SK-MEL-5 (cell line): ENCODE data around the gene F2R. TPM values are rescaled to one million over a fixed set of nuclear protein-coding genes. Genes with fewer than 3 reads are reported as not detected.

ENCODE experiments used
- DNase-seq: peaks from one replicate; pipeline ENCODE4 v3.0.0-alpha.2; 2016; ENCODE audit warnings: low read depth, low spot score
- in situ Hi-C: cut with HindIII; loops from 2 replicates; pipeline ENCODE4 v1.10.0; 2016; ENCODE audit warnings: low sequenced_read_pairs, high pct_unique_total_duplicates, low pct_unique_long_range_greater_than_20kb
- total RNA-seq: library from RNA; depleted of rRNA; stranded (reverse); fragments of >200 nt; shearing (Covaris generic); gene quantifications from 2 replicates; pipeline ENCODE4 v1.2.3, GENCODE V29; 2014

The F2R gene
- total RNA-seq, 1 experiment from 2014 or later: 7.0 TPM

DNA sequence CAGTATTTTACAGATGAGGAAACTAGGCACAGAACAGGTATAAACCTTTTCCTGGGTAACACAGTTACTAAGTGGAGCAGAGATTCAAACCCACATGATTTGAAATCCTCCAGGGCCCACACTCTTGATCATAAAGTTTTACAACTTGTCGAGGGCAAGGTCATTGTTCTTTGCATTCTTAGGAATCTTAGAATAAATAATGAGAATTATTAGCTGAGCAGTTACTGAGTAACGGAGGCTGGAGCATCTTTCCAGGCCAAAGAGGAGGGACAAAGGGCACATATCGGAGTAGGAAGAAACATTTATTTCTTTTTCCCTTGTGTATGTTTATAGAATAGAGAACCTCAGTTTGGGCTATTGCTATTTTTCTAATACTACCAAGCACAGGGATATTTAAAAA, 27.1 kb upstream of the F2R start:
- in situ Hi-C loops: no loop called here
- DNase-seq: no peak

DNA sequence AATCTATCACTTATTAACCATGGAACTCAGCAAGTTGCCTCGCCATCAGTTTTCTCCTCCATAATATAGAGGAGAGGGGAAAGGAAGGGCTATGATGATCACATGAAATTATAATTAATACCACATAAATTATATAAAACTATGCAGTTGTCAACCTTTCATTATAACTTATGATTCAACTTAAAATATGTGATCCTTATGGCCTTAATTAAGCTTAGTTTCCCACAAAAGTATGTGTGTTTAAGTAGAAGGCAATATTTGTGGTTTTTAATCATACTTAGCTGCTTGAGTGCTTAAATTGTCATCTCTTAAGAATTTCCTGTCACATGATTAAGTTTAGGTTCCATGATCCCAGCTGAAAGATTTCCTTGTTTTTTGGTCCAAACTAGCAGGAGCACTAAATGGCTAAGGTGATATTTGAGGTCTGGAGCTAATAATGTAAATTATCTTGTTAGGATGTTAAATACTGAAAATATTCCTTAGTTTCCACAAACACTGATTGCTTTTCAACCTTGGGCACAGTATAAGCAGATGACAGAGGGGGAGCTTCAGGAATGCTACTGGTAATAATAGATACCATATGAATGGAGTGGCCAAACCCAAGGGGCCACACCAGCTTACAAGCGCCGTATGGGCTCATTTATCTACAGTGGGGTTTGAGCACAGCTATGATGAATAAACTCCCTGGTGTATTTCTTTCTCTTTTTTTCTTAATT, 26.4 kb upstream of the F2R start:
- in situ Hi-C loops: no loop called here

DNA sequence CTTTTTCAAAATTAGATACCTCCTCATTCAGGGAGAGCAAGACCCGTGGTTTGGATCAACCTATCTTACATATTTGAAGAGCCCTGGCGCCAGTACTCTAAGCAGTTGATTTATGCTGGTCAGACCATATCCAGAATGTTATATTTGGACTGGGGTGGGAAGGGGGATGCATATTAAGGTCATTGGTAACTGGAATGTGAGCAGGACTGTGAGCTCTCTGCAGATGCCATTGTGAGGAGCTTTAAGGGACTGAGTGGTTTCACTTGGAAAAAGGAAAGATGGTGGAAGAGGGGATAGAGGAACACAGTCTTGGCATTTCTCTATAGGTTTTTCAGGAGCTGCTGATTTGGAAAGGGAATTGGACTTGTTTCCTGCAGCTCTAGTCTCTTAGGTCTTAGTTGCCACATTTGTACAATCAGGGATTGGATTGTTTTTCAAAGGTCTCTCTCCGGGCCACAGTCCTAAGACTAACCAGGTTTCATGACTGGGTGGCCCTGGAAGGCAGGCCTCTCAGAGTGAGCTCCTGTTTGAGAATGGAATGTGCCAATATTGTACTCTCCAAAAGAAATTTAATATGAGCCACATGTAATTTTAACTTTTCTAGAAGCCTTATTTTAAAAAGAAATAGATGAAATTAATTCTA, 25.8 kb upstream of the F2R start:
- no peak for DNase-seq
- in situ Hi-C loops: no loop called here

More for the DNA sequence above, 26.4 kb upstream of the F2R start:
- peak; percentile 40 for DNase-seq

DNA sequence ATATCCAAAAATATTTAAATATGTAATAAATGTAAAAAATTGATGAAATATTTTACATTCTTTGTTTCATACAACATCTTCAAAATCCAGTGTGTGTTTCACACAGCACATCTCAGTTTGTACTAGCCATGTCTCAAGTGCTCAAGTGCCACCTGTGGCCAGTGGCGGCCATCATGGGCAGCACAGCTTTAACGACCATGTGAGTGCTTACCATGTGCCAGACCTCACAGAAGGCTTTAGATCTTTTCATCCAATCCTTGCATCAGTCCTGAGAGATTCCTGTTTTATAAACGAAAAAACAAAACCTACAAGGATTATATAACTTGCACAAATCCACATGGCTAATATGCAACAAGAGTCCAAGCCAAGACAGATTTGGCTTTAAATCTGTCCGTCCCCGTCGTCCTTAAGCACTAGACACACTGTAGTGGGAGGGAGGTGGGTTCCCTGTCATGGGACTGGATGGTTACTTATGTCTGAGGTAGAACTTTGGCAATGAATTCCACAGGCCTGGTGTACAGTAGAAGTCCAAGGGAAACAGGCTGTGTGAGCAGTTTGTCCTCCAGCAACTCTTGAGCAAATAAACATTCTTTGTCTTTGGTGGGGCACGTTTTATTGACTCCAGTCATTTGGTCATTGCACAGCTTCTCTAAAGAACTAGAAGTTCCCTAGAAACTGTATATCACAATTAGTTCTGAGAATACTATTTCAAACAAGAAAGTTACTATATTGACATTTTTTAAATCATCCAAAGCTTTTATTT, 25.0 kb upstream of the F2R start:
- in situ Hi-C loops: no loop called here
- DNase-seq: no peak

DNA sequence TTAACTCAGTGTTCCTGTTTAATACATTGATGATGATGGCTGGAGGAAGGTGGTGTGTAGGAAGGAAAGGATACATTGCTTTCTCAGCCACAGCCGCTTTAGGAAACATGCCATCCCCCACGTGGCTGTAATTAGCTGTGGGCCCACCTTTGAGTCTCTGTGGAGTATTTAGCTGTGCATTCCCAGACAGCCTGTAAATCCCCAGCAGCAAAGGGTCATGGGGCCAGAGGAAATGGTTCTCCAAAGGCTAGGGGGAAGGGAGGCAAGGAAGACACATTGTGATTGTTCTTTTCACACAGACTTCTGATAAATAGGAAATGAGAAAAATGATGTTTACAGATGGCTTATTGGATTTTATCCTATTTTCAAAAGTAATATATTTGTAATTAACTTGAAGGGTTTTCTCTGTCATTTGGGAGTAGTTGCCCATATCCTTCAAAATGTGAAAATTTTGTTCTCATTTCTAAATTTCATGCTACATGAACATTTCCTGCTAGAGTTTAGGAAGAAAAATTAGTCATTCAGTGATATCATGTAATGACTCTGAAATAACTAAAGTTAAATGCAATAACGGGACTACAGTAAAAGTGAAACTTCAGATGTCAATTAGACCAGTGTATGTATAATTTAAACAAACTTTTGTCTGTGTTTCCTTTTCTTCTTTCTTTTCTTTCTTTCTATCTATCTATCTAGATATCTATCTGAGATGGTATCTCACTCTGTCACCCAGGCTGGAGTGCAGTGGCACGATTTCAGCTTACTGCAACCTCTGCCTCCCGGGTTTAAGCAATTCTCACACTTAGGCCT, 24.3 kb upstream of the F2R start:
- DNase-seq: peak; percentile 16
- in situ Hi-C loops: no loop called here

DNA sequence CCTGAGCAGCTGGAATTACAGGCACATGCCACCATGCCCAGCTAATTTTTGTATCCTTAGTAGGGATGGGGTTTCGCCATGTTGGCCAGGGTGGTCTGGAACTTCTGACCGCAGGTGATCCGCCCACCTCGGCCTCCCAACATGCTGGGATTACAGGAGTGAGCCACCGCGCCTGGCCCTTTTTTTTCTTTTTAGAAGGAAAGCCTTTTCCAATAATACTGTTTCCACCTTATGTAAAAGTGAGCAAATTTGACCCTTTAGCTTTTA, 23.7 kb upstream of the F2R start:
- in situ Hi-C loops: no loop called here
- no peak for DNase-seq

DNA sequence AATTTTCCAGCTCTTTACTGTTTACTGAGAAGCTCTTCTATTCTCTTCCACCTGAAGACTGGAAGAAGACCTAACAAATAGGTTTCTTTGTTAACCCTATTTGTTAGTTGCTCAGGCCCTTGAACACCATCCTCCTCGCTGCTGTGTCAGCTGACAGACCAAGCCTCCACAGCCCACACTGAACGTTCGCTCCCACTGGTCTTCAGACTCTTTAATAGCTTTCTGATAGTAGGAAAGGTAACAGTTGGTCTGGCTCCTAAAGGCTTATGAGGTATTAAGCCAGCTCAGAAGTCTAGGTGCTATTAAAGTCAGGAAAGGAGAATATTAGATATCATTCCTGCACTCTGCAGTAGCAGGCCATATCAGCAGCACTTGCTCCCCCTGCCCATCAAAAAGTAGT, 23.3 kb upstream of the F2R start:
- in situ Hi-C loops: no loop called here
- DNase-seq: no peak

DNA sequence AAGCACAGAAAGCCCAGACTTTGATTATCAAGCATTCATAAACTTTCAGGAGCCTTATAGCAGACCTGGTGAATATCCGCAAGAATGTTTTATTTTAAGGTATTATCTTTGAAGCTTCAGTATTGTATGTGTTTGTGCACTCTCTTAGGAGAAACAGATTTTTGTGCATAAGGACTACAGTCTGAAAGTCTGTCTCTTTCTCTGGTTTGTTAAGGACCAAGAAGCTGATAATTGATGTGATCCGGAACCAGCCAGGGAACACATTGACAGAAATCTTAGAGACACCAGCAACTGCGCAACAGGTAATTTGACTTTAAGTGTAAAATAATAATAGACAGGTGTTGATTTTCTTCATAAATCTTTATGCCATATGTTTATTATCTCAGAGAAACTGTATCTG, 22.8 kb upstream of the F2R start:
- in situ Hi-C loops: no loop called here

DNA sequence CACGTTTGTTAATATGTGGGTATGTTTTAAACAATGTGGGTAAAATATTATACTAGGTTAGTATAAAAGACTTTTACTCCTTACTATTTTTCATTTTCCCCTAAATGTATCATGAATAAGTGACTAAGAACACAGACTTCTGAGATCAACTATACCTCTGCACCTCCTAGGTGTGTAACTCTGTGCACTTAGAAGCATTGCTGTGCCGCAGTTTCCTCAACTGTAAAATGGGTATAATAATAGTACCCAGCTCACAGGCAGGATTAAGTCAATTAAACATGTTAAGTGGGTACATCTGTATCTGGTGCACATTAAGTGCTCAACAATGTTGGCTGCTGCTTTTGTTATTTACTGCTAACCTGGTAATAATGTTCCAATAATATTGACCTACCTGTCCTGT, 21.6 kb upstream of the F2R start:
- DNase-seq: no peak
- in situ Hi-C loops: no loop called here

More for the DNA sequence above, 22.8 kb upstream of the F2R start:
- DNase-seq: no peak

DNA sequence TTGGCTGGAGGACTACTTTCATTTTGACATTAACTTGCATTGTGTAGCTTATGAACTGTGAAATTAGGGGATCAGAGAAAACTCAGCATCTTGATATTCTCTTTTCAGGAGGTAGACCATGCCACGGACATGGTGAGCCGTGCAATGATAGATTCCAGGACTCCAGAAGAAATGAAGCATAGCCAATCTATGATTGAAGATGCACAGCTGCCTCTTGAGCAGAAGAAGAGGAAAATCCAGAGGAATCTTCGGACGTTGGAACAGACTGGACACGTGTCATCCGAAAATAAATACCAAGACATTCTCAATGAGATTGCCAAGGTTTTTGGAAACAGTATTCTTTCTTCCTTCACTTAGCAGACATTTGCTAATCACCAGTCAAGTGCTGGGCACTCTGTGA, 20.6 kb upstream of the F2R start:
- DNase-seq: no peak
- in situ Hi-C loops: no loop called here

DNA sequence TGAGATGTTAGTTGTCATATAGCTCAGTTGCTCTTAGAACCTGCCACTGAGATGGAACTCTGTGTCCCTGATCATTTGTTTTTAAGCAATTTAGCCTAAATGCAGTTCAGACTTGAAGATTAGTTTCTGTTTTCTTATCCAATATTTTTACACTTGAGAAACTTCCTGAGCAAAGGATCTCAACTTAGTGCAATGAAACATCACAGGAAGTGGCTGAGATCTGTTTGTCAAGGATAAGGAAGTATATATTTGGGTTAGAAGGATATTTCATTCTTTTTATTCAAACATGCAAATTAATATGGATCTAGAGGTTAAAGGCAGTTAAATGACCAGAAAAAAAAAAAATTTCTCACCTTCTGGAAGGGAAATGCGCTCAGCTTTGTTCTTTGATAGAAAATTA, 19.7 kb upstream of the F2R start:
- DNase-seq: no peak
- in situ Hi-C loops: no loop called here

DNA sequence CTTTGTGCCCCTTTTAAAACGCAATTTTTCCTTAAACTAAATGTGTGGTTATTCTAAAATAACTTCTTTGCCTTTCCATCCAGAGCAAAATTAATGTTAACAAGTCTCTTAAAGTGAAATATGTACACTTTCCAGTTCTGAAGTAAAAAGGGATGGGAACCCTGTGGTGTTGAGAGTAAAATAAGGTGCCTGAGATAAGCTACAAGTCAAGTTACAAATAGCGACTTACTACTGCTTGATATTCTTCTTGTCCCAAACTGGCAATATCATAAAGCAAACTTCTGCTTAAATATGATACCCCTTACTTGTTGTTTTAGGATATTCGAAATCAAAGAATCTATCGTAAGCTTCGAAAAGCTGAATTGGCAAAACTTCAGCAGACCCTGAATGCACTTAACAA, 18.3 kb upstream of the F2R start:
- DNase-seq: no peak
- in situ Hi-C loops: no loop called here

DNA sequence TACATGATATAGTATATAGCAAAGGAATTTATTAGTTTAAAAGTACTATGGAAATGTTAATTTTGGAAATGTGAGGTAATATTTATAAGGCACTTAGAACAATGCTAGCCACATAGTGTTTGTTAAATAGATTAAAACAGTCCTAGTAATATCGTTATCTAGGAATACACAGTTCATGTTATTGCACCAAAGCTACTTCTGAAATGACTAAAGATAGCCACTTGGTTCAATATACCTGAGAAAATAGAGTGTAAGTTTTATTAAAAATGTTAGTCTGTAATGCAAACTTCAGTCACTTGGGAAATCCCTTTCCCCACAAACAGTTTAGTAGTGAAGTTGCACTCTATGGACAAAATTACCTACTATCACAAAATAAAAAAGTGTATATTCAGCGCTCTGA, 15.4 kb upstream of the F2R start:
- no peak for DNase-seq
- in situ Hi-C loops: no loop called here

DNA sequence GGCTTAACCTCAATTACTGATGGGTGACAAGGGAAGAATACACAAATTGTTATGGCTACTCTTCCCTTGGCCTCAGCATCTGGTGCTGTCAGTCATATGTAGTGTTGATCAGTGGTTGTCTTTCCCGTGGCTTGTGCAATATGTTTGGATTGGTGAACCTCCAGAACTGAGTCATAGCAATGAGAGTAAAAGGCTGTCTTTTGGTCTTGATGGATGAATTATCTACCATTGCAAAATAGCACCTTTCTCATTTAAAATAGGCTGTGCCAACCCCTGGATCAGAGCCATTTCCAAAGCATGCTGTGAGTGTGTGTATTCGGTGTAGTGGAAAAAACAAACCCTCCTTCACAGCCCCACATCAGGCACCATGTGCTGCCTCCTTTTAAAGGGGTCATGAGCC, 14.6 kb upstream of the F2R start:
- in situ Hi-C loops: no loop called here
- DNase-seq: peak; percentile 12

DNA sequence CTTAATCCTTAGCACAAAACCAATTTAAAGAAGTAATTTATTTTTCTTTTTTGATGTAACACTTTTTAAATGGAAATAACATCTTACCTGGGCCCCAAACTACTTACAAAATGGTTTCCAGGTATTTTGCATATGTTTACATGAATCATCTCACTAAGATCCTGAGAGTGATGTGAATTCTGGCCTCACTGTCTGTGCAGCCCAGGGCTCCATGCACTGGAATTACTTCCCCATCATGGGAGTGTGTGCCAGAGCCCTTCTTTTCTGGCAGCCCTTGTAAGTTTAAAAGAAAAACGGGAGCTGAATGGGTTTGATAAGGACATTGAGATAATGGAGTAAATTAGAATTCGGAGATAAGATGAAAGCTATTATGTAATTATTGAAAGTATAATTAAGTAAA, 12.2 kb upstream of the F2R start:
- DNase-seq: no peak
- in situ Hi-C loops: no loop called here

DNA sequence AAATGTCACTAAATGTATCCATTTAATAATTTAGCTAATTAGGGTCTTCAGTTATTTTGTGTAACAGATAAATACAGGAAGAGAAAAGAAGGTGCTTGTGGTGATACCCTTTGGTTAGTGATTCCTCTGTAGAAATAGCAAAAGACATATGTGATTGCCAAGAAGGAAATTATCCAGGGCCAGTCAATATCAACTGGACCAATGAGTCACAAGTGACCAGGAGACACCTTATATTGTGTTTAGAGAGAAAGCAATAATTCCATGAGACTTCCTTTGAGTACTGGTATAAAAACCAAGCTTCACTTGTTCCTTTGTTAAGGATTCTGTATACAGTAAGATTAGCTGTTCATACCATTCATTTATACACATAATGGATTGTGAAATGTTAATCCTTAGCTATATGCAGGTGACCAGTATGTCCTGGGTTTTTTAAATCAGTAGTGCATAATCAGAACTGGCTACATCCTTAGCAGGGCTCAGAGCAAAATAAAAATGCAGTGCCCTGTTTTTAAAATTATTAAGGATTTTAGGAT, 11.7 kb upstream of the F2R start:
- in situ Hi-C loops: no loop called here
- DNase-seq: no peak

DNA sequence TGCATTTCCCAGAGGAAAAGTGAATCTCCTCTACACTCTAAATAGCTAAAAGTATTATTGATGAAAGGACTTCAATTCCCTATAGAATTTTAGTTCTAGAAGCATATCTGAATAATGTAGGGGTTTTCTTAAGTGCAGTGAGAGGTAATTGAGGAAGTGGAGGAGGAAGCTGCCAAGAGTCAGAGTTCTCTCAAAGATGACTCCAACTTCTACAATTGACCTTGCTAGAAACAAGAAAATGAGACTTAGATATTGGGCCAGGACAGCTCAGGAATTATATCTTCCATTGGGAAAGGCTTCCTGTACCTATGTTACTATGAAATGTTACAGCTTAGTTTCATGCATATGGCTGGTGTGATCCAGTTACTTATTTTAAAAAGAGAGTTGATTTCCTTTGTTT, 10.4 kb upstream of the F2R start:
- DNase-seq: no peak
- in situ Hi-C loops: no loop called here

DNA sequence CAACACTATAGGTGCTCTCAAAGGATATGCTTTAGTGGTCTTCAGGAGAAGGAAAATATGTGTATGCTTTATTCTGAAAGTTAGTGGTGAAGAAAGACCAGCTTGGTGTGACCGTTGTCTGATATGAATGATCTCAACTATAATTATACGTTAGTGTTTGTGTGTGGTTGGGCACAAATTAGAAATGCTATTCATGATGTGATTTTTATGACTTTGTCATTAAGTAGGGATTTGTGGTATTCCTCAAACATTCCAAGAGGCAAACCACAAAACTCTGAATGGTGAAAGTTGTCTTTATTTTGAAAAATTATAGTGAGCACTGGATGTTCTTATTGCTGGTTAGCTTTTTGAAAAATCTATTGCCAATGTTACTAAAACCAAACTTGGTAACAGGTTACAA, 6.2 kb upstream of the F2R start:
- no peak for DNase-seq
- in situ Hi-C loops: no loop called here
